IMR-90 (cell line): ENCODE measurements around the gene ARMCX5. TPM values are rescaled to one million over a fixed set of nuclear protein-coding genes. Genes with fewer than 3 reads are reported as not detected.

Source experiments
- ATAC-seq: fragments of 200-7000 bp; cut with Tn5 transposase; 2 replicates; pipeline ENCODE4 v1.9.1; 2020; ENCODE audit warnings: low read depth, mild to moderate bottlenecking, moderate library complexity
- BruUV-seq: library from RNA; stranded (reverse); fragments of 400-500 nt; replicated peaks from 2 replicates; lab custom pipeline; 2021; lab: Mats Ljungman, UMichigan
- CTCF ChIA-PET: fragments of 300-600 bp; formaldehyde crosslinking; extraction: SDS; loops from one replicate; lab custom pipeline; 2021; ENCODE audit warnings: antibody characterized with exemption; lab: Yijun Ruan, JAX
- POLR2A ChIA-PET: fragments of 300-600 bp; sonication (Branson Sonifier 250); formaldehyde crosslinking; loops from one replicate; lab custom pipeline; 2022; ENCODE audit warnings: antibody characterized with exemption; ENCODE audit not compliant: unreplicated experiment; lab: Charles Lee
- DNase-seq: peaks from one replicate; pipeline ENCODE4 v3.0.0; 2013
- H2AFZ ChIP-seq: replicated peaks from 2 replicates; pipeline ENCODE3; 2013; ENCODE audit warnings: low read length, mild to moderate bottlenecking; ENCODE audit not compliant: poor library complexity
- H2AK5ac ChIP-seq: 2 replicates; pipeline ENCODE4 v1.6.1; 2013; ENCODE audit warnings: low read depth, low read length, inconsistent platforms
- H2AK9ac ChIP-seq: replicated peaks from 2 replicates; pipeline ENCODE3; 2013; ENCODE audit warnings: mild to moderate bottlenecking, low read depth, low read length, moderate library complexity; ENCODE audit not compliant: poor library complexity
- H2BK120ac ChIP-seq: 2 replicates; pipeline ENCODE4 v1.6.1; 2013; ENCODE audit warnings: low read depth, low read length, inconsistent platforms
- H2BK15ac ChIP-seq: 3 replicates; pipeline ENCODE4 v1.6.1; 2013; ENCODE audit warnings: low read depth, low read length, inconsistent platforms
- H2BK20ac ChIP-seq: 2 replicates; pipeline ENCODE4 v1.6.1; 2013; ENCODE audit warnings: low read depth, mild to moderate bottlenecking, inconsistent platforms, low read length, moderate library complexity
- H2BK5ac ChIP-seq: 2 replicates; pipeline ENCODE4 v1.6.1; 2013; ENCODE audit warnings: mild to moderate bottlenecking, low read depth, low read length, inconsistent platforms; ENCODE audit not compliant: poor library complexity, severe bottlenecking
- H3K14ac ChIP-seq: replicated peaks from 2 replicates; pipeline ENCODE4 v1.6.1; 2013; ENCODE audit warnings: low read depth, low read length, inconsistent platforms
- H3K18ac ChIP-seq: 2 replicates; pipeline ENCODE4 v1.6.1; 2013; ENCODE audit warnings: low read depth, low read length, control low read depth
- H3K23ac ChIP-seq: 2 replicates; pipeline ENCODE4 v1.6.1; 2013; ENCODE audit warnings: low read depth, low read length, inconsistent platforms
- H3K27ac ChIP-seq: 2 replicates; pipeline ENCODE4 v1.5.1; 2013; ENCODE audit warnings: mild to moderate bottlenecking, control low read depth, low read length; ENCODE audit not compliant: insufficient read depth
- H3K27me3 ChIP-seq: 2 replicates; pipeline ENCODE4 v1.6.1; 2013; ENCODE audit warnings: low read length; ENCODE audit not compliant: control insufficient read depth, insufficient read depth
- H3K36me3 ChIP-seq: 2 replicates; pipeline ENCODE4 v1.6.1; 2013; ENCODE audit warnings: low read length, mixed read lengths; ENCODE audit not compliant: control insufficient read depth, insufficient read depth
- H3K4ac ChIP-seq: 2 replicates; pipeline ENCODE4 v1.6.1; 2013; ENCODE audit warnings: low read depth, low read length, inconsistent platforms
- H3K4me1 ChIP-seq: 2 replicates; pipeline ENCODE4 v1.6.1; 2013; ENCODE audit warnings: low read length, mixed read lengths; ENCODE audit not compliant: control insufficient read depth, insufficient read depth
- H3K4me2 ChIP-seq: 2 replicates; pipeline ENCODE4 v1.6.1; 2013; ENCODE audit warnings: low read depth, mild to moderate bottlenecking, control low read depth, low read length, moderate library complexity
- H3K4me3 ChIP-seq: 2 replicates; pipeline ENCODE4 v1.5.1; 2013; ENCODE audit warnings: low read depth, mild to moderate bottlenecking, control low read depth, low read length, moderate library complexity; ENCODE audit not compliant: insufficient read depth
- H3K56ac ChIP-seq: 2 replicates; pipeline ENCODE4 v1.6.1; 2013; ENCODE audit warnings: low read length, inconsistent platforms; ENCODE audit not compliant: insufficient read depth; ENCODE audit errors: extremely low read depth
- H3K79me1 ChIP-seq, 2 experiments: 2 replicates each; pipeline ENCODE4 v1.6.1; 2013; ENCODE audit warnings: low read length in 2 of 2, inconsistent platforms in 1 of 2, low read depth in 1 of 2
- H3K9ac ChIP-seq: 2 replicates; pipeline ENCODE4 v1.6.1; 2013; ENCODE audit warnings: low read depth, low read length, control low read depth
- H3K9me1 ChIP-seq: 2 replicates; pipeline ENCODE4 v1.6.1; 2013; ENCODE audit warnings: low read length, inconsistent platforms; ENCODE audit not compliant: insufficient read depth
- H3K9me3 ChIP-seq: 2 replicates; pipeline ENCODE4 v1.6.1; 2013; ENCODE audit warnings: low read length; ENCODE audit not compliant: control insufficient read depth, insufficient read depth
- H4K20me1 ChIP-seq: 2 replicates; pipeline ENCODE4 v1.6.1; 2013; ENCODE audit warnings: low read length, inconsistent platforms; ENCODE audit not compliant: insufficient read depth
- H4K5ac ChIP-seq: 2 replicates; pipeline ENCODE4 v1.6.1; 2013; ENCODE audit warnings: mild to moderate bottlenecking, low read depth, low read length, control low read depth
- H4K8ac ChIP-seq, 2 experiments: 2 replicates each; pipeline ENCODE4 v1.6.1; 2013; ENCODE audit warnings: low read depth in 2 of 2, low read length in 2 of 2, control low read depth in 1 of 2, inconsistent platforms in 1 of 2
- H4K91ac ChIP-seq: 2 replicates; pipeline ENCODE4 v1.6.1; 2013; ENCODE audit warnings: low read depth, low read length, inconsistent platforms; ENCODE audit not compliant: insufficient read depth
- CEBPB ChIP-seq: IDR thresholded peaks from 2 replicates; pipeline ENCODE4 v1.6.1; 2012; ENCODE audit warnings: low read depth, low read length, improper control_type of control experiment
- FOS ChIP-seq: fragments of 150-350 bp; IDR thresholded peaks from 2 replicates; pipeline ENCODE4 v1.6.1; 2016; ENCODE audit warnings: low read depth, low read length
- MXI1 ChIP-seq: IDR thresholded peaks from 2 replicates; pipeline ENCODE4 v1.6.1; 2012; ENCODE audit warnings: low read depth, mild to moderate bottlenecking, low read length, moderate library complexity, borderline replicate concordance
- POLR2A ChIP-seq: IDR thresholded peaks from 2 replicates; pipeline ENCODE4 v1.6.1; 2012; ENCODE audit warnings: mild to moderate bottlenecking, low read depth, low read length
- WGBS, 2 experiments: methylation state at CpG; one replicate each; pipeline versions ENCODE4 v1.1.5 to v1.1.7; 2013; ENCODE audit warnings: missing lambda C conversion rate in 2 of 2; ENCODE audit not compliant: insufficient read length in 1 of 2; ENCODE audit errors: extremely low coverage in 2 of 2; 5-methylcytosine and 5-hydroxymethylcytosine counted together
- dilution Hi-C: fragments of 300-500 bp; cut with HindIII; formaldehyde crosslinking; loops from one replicate; pipeline ENCODE4 v1.14.3; 2018; ENCODE audit warnings: low sequenced_read_pairs; ENCODE audit not compliant: unreplicated experiment
- in situ Hi-C: fragments of 300-500 bp; cut with MboI; formaldehyde crosslinking; loops from 3 replicates; pipeline ENCODE4 v1.14.3; 2019; ENCODE audit warnings: low sequenced_read_pairs, inconsistent platforms, mixed read lengths
- intact Hi-C: fragments of 100-400 bp; cut with micrococcal nuclease; formaldehyde crosslinking; loops from 2 replicates; pipeline ENCODE4 v1.10.0; 2022
- polyA plus RNA-seq, 3 experiments: library from polyadenylated mRNA; depleted of rRNA; stranded (reverse); fragments of >200 nt; gene quantifications; 2 replicates each; pipeline ENCODE4 v1.2.3, GENCODE V29; 2012; ENCODE audit warnings: low replicate concordance in 1 of 3
- total RNA-seq: library from RNA; depleted of rRNA; stranded (reverse); fragments of >200 nt; gene quantifications from 2 replicates; pipeline ENCODE4 v1.2.3, GENCODE V29; 2012

ARMCX5 gene
- total and polyA plus RNA-seq, 2 of the 4 experiments (the other 2 are of a cell fraction), result 12.2 to 24.9 TPM

DNA sequence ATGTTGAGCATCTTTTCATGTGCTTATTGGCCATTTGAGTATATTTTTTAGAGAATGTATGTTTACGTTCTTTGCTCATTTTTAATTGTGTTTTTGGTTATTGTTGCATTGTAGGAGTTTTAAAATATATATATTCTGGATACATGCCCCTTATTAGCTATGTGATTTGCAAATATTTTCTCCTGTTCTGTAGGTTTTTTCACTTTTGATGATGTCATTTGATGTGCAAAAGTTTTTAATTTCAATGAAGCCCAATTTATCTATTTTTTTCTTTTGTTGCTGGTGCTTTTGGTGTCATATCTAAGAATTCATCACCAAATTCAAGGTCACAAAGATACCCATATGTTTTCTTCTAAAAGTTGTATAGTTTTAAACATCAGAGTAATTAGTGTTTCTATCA, 6.8 kb downstream of the ARMCX5 start:
- no peak for TF ChIP-seq FOS
- TF ChIP-seq POLR2A, result no peak
- no peak for TF ChIP-seq CEBPB
- no peak for TF ChIP-seq MXI1
- Histone ChIP-seq H4K5ac (no peak overlapping the region), H2BK5ac (no peak overlapping the region), H2BK20ac (no peak overlapping the region), H2AK9ac (no peak overlapping the region), H3K4me1 (no peaks in the 10 kb centered on the region; the same call in 1 of the 2 replicates), H3K14ac (no peak overlapping the region), H3K23ac (no peak overlapping the region), H3K27ac (no peak overlapping the region), H3K36me3 (peaks cover 6% of the 10 kb centered on the region; the same call in 1 of the 2 replicates), H3K56ac (no peak overlapping the region), H3K9ac (no peak overlapping the region), H2BK120ac (no peak overlapping the region), H3K4me2 (no peak overlapping the region), H3K4me3 (no peak overlapping the region), H3K9me3 (no peaks in the 10 kb centered on the region), H2AK5ac (no peak overlapping the region), H2BK15ac (no peak overlapping the region), H3K18ac (no peak overlapping the region), H3K79me1 (peaks cover 0 to 10% of the 10 kb centered on the region in 2 experiments; a peak in 2 of 4 replicates), H3K27me3 (no peaks in the 10 kb centered on the region; the same call in 1 of the 2 replicates), H4K20me1 (no peaks in the 10 kb centered on the region), H2AFZ (no peak overlapping the region), H3K4ac (no peak overlapping the region), H4K91ac (no peak overlapping the region), H4K8ac (no peak overlapping the region), H3K9me1 (peaks cover 3% of the 10 kb centered on the region; the same call in 1 of the 2 replicates)
- ChIA-PET CTCF (no interaction called here), POLR2A (no interaction called here)
- DNase-seq, result no peak
- no peak for ATAC-seq
- no TSS peak for BruUV-seq
- intact Hi-C loops (no loop called here), dilution Hi-C loops (no loop called here), in situ Hi-C loops (no loop called here)
- no CpG with 5 or more reads among the region's 1 CpG for WGBS, 2 experiments
